NT2/D1 (cell line): Measurements from ENCODE around the gene CPHXL.

Experiments used
- DNase-seq: peaks from one replicate; pipeline ENCODE4 v3.0.0-alpha.2; 2011; ENCODE audit warnings: low read depth, low spot score
- H3K27me3 ChIP-seq: 2 replicates; pipeline ENCODE4 v1.6.0; 2011; ENCODE audit warnings: mild to moderate bottlenecking; ENCODE audit not compliant: insufficient read length, insufficient read depth
- H3K36me3 ChIP-seq: 2 replicates; pipeline ENCODE4 v1.6.1; 2011; ENCODE audit warnings: mild to moderate bottlenecking, low read length, mixed read lengths; ENCODE audit not compliant: insufficient read depth, insufficient read length
- H3K4me1 ChIP-seq: 2 replicates; pipeline ENCODE4 v1.5.1; 2011; ENCODE audit not compliant: insufficient read depth, insufficient read length
- H3K4me3 ChIP-seq: 2 replicates; pipeline ENCODE4 v1.5.1; 2011; ENCODE audit warnings: low read depth; ENCODE audit not compliant: insufficient read length
- H3K9ac ChIP-seq: 2 replicates; pipeline ENCODE4 v1.6.0; 2011; ENCODE audit warnings: low read depth; ENCODE audit not compliant: insufficient read length
- H3K9me3 ChIP-seq: 2 replicates; pipeline ENCODE4 v1.5.1; 2011; ENCODE audit warnings: mild to moderate bottlenecking, low read length; ENCODE audit not compliant: insufficient read depth
- SUZ12 ChIP-seq: IDR thresholded peaks from 2 replicates; pipeline ENCODE4 v1.6.1; 2011; ENCODE audit not compliant: insufficient read length, insufficient read depth; ENCODE audit errors: extremely low read depth
- YY1 ChIP-seq: IDR thresholded peaks from 2 replicates; pipeline ENCODE4 v1.6.1; 2011; ENCODE audit not compliant: insufficient read length, insufficient read depth
- ZNF274 ChIP-seq: IDR thresholded peaks from 2 replicates; pipeline ENCODE4 v1.6.1; 2011; ENCODE audit warnings: mild to moderate bottlenecking, low read depth, low read length

CPHXL gene

GRCh38 chr16:75703306-75703705 is 23.0 kb downstream of the CPHXL start:
- Histone ChIP-seq H3K9ac (no peak overlapping the region), H3K4me1 (peaks cover 3% of the 10 kb centered on the region), H3K9me3 (peaks cover 5% of the 10 kb centered on the region; the same call in 1 of the 2 replicates), H3K4me3 (no peak overlapping the region), H3K36me3 (no peaks in the 10 kb centered on the region), H3K27me3 (no peaks in the 10 kb centered on the region)
- TF ChIP-seq YY1 (no peak), ZNF274 (no peak), SUZ12 (no peak)
- DNase-seq, result no peak

GRCh38 chr16:75702242-75702641 is 24.0 kb downstream of the CPHXL start:
- Histone ChIP-seq H3K27me3 (no peaks in the 10 kb centered on the region), H3K4me1 (peaks cover 3% of the 10 kb centered on the region), H3K4me3 (no peak overlapping the region), H3K9ac (no peak overlapping the region), H3K9me3 (peaks cover 4% of the 10 kb centered on the region; the same call in 1 of the 2 replicates), H3K36me3 (no peaks in the 10 kb centered on the region)
- no peak for DNase-seq
- TF ChIP-seq YY1, result no peak
- TF ChIP-seq ZNF274, result no peak
- TF ChIP-seq SUZ12, result no peak

GRCh38 chr16:75701361-75701760 is 24.9 kb downstream of the CPHXL start, which contains the start of gene DUXB:
TSS of gene DUXB (minus strand) at chr16:75701461. CDS start at chr16:75701418, 43 bp downstream.
- peaks cover 3% of the 10 kb centered on the region for H3K4me1 ChIP-seq
- no peak within 1 kb of the TSS for H3K4me3 ChIP-seq
- H3K9me3 ChIP-seq, result no peaks in the 10 kb centered on the region
- no peaks in the 10 kb centered on the region for H3K36me3 ChIP-seq
- H3K27me3 ChIP-seq, result no peaks in the 10 kb centered on the region
- TF ChIP-seq SUZ12 (no peak), ZNF274 (no peak), YY1 (no peak)
- DNase-seq, result no peak
- no peak within 1 kb of the TSS for H3K9ac ChIP-seq

DNA sequence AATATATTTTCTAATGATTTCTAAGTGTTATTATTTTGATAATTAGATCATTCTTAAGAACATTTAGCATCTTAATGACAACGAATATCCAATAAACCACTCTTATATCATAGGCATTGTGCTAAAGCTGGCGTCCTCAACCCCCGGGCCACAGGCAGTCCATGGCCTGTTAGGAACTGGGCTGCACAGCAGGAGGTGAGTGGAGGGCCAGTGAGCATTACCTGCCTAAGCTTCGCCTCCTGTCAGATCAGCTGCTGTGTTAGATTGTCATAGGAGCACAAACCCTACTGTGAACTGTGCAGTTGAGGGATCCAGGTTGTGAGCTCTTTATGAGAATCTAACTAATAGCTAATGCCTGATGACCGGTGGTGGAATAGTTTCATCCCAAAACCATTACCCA is 28.7 kb downstream of the CPHXL start:
- H3K4me1 ChIP-seq, result no peaks in the 10 kb centered on the region
- no peaks in the 10 kb centered on the region for H3K27me3 ChIP-seq
- H3K36me3 ChIP-seq, result no peaks in the 10 kb centered on the region
- H3K4me3 ChIP-seq, result no peak overlapping the region
- no peak for DNase-seq
- TF ChIP-seq SUZ12 (no peak), YY1 (no peak), ZNF274 (no peak)
- no peaks in the 10 kb centered on the region; the same call in 1 of the 2 replicates for H3K9me3 ChIP-seq
- no peak overlapping the region for H3K9ac ChIP-seq

DNA sequence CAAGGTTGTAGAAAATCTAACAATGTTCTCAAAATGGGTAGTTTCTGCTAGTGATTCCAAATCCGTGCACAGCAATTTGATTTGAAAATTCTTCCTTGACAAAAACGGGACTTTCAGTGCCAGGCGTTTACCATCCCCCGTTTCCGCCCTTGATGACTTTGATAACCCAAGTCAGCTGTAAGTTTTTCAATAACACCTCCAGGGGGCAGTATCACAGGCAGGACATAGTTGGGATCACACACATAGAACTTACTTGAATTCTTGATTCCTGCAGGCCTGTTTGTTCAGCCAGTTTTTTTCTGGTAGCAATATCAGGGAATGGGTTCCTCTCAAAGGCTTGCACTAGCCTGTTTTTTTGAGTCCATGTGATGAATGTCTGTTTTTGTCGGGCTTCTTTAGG is 30.6 kb downstream of the CPHXL start:
- H3K4me1 ChIP-seq, result no peaks in the 10 kb centered on the region
- no peaks in the 10 kb centered on the region for H3K36me3 ChIP-seq
- H3K27me3 ChIP-seq, result no peaks in the 10 kb centered on the region
- no peak overlapping the region for H3K4me3 ChIP-seq
- no peaks in the 10 kb centered on the region; the same call in 1 of the 2 replicates for H3K9me3 ChIP-seq
- H3K9ac ChIP-seq, result no peak overlapping the region
- TF ChIP-seq SUZ12, result no peak
- TF ChIP-seq ZNF274, result no peak
- TF ChIP-seq YY1, result no peak
- peak; percentile 32 for DNase-seq

DNA sequence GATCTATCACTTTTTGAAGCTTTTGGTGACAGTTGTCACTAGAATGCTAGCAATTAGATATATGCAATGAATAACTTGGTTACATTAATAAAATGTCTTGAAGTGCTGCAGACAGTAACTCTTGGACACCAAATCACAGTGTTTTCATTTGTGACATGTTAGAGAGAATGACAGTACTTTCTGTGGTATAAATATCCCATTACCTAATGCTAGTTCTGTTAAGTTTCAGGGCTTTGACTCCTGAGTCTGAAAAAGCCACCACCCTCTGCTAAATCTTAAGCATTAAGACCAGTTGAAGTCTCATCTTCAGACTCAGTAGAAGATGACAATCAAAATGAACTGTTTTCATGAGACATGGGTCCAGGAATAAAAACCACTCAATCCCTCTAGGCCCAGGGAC is 38.9 kb downstream of the CPHXL start:
- H3K27me3 ChIP-seq, result no peaks in the 10 kb centered on the region
- no peak for DNase-seq

DNA sequence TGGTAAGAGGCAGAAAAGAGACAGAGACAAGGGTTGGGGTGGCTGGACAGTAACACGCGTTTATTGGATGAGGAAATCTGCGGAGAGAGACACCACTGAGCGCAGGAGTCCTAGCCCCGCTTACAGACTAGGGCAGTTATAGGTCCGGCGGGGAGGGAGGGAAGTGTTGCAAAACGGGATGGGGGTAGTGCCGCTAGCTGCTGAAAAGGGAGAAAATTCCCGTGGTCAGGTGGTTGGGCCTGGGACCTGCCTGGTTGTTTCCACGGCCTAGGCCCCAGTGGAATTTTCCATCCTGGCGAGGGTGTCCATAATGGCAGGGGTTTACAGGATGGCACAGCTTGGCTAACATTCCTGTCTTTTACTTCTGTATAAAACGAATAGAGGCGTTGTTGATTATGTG is 44.0 kb downstream of the CPHXL start:
- TF ChIP-seq YY1 (no peak), ZNF274 (no peak), SUZ12 (no peak)

More for the DNA sequence above, 38.9 kb downstream of the CPHXL start:
- H3K9me3 ChIP-seq, result peaks cover 39% of the 10 kb centered on the region
- no peaks in the 10 kb centered on the region for H3K4me1 ChIP-seq
- no peak for TF ChIP-seq ZNF274
- no peak for TF ChIP-seq YY1
- TF ChIP-seq SUZ12, result no peak
- H3K36me3 ChIP-seq, result no peaks in the 10 kb centered on the region
- H3K4me3 ChIP-seq, result no peak overlapping the region
- H3K9ac ChIP-seq, result no peak overlapping the region

DNA sequence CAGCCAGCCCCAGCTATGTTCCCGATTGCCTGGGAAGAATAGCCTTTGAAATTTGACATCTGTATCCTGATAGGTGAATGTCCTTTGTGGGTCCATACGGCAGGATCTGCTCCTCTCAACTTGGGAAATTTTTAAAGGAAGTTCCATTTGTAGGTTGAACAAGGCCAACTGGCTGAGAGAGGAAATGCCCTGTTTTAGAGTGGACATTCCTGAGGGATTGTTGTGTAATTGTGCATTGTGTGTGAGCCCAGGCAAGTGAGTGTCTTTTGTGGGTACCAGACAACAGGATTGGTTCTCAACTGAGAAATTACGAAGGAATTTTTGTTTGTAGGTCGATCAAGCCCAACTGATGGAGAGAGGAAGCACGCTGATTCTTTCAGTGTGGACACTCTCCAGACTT is 46.9 kb downstream of the CPHXL start:
- Histone ChIP-seq H3K36me3 (no peaks in the 10 kb centered on the region), H3K27me3 (no peaks in the 10 kb centered on the region), H3K9ac (no peak overlapping the region), H3K9me3 (peaks cover 12% of the 10 kb centered on the region), H3K4me1 (no peaks in the 10 kb centered on the region), H3K4me3 (no peak overlapping the region)
- no peak for TF ChIP-seq YY1
- no peak for TF ChIP-seq SUZ12
- TF ChIP-seq ZNF274, result no peak
- no peak for DNase-seq

More for the DNA sequence above, 44.0 kb downstream of the CPHXL start:
- Histone ChIP-seq H3K4me3 (no peak overlapping the region), H3K9me3 (peaks cover 34% of the 10 kb centered on the region), H3K4me1 (no peaks in the 10 kb centered on the region), H3K9ac (no peak overlapping the region), H3K36me3 (no peaks in the 10 kb centered on the region), H3K27me3 (no peaks in the 10 kb centered on the region)
- DNase-seq, result no peak
